ENCODE measurements around the gene TRAF3IP1.
"Not testable (repeated sequence)": the region's sequence is repeated elsewhere in the genome, so short reads cannot be mapped to it uniquely, and the experiment has no call there.

TRAF3IP1 gene

DNA sequence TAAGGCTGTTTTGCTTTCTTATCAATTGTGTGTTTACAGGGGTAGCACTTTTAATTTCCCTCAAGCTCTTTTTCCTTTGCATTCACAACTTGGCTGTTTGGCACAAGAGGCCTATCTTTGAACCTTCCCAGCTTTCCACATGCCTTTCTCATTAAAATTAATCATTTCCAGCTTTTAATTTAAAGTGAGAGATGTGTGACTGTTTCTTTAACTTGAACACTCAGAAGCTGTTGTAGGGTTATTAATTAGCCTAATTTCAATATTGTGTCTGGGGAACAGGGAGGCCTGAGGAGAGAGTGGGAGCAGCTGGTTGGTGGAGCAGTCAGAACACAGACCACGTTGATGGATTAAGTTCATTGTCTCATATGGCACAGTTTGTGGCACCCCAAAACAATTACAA, 111.1 kb downstream of the TRAF3IP1 start:
- no peak for DNase-seq

DNA sequence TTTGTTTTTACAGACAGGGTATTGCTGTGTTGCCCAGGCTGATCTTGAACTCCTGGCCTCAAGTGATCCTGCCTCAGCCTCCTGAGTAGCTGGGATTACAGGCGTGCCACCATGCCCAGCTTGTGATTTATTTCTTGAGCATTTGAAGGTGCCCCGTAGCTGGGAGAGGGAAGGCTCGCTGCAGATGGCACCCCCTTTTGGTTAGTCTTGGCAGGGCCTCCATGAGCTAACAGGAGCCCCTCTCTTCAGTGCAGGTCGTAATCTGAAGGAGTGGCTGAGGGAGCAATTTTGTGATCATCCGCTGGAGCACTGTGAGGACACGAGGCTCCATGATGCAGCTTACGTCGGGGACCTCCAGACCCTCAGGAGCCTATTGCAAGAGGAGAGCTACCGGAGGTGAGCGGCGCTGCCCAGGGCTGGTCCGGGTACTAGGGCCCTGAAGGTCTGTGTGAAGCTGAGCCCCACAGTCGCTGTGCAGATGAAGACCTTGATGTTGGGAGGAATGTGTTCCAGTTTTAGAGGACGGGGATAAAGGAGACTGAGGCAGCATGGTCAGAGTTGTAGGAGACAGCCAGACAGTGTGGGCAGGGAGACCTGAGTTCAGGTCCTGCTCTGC, 113.1 kb downstream of the TRAF3IP1 start:
- DNase-seq = no peak

DNA sequence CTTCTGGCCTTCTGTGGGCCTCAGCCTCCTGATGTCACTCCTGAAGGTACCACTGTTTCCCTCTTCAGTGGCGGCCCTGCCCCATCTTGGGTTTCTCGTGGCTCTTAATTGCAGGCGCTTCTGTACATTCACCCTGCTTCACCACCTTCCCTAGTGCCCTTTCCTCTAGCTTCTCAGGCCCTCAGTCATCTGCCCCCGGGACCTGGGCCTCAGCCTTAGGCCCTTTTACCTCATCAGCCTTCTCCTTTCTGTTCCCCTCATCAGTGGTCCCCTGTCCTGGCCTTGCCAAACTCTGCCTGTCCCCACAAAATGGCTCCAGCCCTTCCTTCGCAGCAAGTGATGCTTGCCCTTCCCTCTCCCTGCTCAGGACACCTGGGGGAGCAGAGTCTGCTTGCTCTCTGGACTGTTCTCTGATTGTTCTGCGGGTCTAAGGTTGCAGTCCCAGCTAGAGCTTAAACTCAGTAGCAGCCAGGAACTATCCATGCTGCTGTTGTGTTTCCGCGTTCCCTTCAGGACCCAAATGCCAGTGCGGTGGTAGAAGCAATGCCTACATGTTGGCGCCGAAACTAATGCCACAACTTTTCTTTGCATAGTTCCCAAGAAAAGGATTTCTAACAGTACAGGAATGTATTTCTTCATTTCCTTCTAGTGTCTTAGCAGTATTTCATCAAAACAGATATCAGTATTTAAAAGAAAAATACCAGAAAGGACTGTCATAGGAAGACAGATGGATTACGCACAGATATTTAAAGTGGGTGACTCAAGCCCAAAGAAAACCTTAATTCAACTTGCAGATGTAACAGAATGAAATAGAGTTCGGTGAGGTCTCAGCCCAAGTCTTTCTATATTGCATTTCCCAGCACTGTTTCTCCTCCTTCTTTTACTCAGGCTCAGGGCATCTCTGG, 113.9 kb downstream of the TRAF3IP1 start:
- DNase-seq = no peak

DNA sequence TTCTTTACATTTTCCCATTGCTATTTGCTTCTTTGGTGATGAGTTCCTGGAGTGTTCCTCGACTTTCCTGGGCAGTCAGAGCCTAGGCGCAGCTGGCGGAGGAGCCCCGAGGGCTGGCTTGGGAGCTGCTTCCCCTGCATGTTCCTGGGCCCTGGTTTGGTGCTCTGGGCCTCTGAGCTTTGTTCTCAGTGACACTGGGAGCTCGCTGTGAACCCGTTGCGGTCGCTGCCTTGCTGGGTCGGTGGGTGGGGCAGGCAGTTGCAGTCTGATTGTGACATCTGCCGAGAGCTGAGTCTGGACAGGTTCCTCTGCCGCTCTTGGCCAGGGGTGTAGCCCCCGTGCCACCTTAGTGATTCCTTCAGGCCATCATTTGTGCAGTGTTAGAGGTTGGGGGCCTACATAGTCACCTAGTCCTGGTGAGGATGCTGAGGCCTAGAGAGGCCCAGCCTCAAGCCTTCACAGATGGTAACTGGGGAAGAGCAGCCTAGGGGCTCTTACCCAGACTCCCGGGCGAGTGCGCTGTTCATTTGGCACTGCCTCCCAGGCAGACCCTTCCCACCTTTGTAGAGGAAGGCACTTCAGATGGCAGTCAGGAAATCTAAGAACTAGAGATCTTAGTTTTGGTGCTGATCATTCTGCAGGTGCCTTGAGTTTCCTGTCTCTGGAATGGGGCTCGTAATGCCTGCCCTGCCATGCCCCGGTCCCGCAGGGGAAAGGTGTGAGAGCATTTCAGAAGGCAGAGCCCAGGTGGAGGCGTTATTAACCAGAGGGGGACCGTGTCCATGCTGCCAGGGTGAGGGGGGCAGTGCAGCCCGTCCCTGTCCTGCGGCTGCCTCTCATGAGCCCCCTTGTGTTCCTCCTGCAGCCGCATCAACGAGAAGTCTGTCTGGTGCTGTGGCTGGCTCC, 114.8 kb downstream of the TRAF3IP1 start:
- no peak for DNase-seq

DNA sequence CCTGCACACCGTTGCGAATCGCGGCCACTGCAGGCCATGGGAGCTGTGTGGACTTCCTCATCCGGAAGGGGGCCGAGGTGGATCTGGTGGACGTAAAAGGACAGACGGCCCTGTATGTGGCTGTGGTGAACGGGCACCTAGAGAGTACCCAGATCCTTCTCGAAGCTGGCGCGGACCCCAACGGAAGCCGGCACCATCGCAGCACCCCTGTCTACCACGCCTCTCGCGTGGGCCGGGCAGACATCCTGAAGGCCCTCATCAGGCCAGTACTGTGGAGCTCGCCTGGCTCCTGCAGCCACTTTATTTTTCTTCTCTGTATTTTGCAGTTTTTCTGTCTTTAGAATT, 115.4 kb downstream of the TRAF3IP1 start:
- DNase-seq = no peak

DNA sequence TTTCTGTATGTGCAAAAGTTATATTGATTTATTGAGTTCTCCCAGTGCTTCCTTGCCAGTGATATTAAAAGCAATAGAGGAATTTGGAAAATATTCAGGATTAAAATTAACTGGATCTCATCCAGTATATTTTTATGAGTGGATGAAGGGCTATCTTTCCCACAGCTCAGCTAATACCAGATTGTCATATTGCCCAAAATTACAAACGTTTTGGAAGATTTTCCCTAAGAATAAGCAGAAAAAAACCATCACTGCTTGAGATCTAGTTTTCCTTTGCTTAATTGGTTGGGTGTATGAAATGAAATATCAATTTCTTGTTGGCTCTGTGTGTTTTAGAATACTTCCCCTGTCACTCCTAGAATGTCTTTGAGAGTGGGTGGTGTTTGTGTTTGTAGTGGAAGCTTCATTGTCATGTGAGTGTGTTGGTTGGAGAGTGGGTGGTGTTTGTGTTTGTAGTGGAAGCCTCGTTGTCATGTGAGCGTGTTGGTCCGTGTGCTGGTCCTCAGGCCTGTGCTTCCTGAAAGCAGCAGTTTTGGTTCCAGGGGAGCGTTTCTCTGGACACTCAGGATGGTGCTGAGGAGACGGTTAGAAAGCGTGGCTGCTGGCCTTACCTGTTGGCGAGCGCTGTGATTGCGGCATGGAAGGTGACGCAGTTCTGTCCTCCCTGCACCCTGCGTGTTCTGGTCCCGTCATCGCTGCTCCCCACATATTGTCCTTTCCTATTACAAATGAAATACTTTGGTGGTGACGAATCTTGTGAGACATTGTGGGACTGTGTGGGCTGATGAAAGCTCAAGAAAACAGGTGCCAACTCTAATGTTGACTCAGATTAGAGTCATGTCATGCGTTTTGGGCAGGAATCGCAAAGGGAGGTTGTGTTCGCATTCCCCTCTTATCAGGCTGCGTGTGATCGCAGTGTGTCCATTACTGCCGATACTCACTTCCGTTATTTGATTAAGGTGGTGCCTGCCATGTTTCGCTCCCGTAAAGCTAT, 118.8 kb downstream of the TRAF3IP1 start:
- DNase-seq = no peak

DNA sequence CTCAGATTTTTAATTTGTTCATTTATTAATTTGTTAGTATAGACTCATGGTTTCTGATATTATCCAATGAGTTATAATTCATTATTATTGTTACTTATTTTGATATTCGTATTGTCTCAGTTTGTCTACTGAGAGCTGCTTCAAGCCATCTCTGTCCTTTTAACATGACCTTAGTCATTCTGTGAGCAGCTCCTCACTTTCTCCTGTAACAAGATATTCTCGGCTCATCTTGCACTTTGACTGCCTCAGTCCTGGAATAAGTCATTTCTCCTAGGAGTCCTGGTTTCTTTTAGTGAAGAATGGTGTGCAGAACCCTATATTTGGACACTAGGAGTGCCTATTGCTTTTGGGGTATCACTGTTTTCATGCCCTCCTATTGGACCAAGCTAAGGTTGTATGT, 119.6 kb downstream of the TRAF3IP1 start:
- DNase-seq = no peak

DNA sequence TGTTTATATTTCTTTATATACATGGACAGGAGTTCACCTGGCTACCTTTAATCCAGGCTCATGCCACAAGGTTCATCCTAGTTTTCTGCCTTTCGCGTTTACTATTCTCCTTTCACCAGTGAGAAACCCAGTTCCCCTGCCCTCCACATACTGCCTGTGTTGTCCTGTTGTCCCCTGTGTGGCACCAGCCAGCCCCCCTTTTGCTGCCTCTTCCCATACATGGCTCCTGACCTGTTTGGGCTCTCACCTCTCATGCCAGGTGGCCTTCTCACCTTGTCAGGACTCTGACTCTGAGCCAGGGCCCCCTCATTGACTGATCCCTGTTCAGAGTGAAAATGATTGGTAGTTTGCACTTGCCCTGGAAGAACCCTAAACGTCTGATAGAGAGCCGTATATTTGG, 120.0 kb downstream of the TRAF3IP1 start:
- no peak for DNase-seq

DNA sequence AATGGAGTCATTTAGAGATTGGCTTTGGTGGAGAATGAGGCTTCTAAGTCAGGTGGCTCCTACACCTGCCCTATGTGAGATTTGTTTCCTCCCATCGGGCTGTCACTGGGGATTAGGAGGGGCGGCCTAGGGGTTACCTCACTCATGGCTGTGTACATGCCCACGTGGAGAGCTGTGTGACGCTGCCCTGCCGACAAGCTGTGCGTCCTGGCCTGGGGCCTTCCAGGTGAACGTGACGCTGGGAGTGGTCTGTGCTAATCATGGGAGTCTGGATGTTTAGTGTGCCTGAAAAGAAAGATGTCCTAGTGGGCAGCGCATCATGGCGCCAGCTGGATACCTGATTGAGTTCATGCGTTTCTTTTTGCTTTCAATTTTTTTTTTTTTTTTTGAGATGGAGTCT, 120.4 kb downstream of the TRAF3IP1 start:
- no peak for DNase-seq

DNA sequence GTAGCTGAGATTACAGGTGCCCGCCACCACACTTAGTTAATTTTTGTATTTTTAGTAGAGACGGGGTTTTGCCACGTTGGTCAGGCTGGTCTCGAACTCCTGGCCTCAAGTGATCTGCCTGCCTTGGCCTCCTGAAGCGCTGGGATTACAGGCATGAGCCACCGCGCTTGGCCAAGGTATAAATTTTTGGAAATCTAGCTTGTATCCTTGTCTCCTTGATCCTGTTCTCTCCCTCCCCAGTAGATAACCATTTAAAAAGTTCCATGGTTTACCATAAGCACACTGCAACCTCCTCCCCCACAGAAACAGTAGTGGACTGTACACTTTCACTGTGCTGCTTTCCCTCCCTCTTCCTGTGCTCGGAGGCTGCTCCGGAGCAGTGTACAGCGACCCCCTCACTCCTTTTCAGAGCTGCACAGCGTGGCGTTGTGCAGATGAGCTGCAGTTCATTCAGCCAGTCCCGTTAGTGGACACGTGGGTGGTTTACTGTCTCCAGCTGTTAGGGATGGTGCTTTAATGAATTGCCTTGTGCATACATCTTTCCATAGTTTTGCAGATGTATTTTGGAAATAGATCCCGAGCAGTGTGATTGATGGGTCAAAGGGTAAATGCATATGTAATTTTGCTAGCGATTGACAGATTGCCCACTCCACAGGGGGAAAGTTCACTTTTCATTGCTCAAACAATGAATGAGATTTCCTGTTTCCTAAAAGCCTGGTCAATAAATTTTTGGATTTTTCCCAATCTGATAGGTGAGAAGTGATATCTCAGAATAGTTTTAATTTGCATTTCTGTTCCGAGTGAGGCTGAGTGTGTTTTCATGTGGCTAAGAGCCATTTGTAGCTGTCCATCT, 121.2 kb downstream of the TRAF3IP1 start:
- DNase-seq = no peak

DNA sequence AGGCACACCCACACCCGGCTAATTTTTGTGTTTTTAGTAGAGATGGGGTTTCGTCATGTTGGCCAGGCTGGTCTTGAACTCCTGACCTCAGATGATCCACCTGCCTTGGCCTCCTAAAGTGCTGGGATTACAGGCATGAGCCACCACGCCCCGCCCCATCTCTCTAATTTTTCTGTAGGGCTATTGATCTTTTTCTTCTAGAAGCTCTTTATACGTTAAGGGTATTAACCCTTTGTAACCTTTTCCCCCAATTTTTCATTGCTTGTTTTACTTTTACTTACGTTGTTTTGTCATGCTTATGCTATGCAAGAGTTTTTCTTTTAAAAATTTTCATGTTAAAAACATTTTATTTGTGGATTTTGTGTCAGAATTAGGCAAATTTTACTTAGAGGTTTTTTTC, 121.9 kb downstream of the TRAF3IP1 start:
- not testable (repeated sequence) for DNase-seq

DNA sequence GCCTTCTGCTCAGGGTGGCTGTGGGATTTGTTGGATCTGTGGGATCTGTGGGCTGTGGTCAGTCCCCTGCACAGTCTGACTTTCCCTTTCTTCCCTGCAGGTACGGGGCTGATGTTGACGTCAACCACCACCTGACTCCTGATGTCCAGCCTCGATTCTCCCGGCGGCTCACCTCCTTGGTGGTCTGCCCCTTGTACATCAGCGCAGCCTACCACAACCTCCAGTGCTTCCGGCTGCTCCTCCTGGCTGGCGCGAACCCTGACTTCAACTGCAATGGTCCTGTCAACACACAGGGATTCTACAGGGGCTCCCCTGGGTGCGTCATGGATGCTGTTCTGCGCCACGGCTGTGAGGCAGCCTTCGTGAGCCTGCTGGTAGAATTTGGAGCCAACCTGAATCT, 123.9 kb downstream of the TRAF3IP1 start:
- no peak for DNase-seq

DNA sequence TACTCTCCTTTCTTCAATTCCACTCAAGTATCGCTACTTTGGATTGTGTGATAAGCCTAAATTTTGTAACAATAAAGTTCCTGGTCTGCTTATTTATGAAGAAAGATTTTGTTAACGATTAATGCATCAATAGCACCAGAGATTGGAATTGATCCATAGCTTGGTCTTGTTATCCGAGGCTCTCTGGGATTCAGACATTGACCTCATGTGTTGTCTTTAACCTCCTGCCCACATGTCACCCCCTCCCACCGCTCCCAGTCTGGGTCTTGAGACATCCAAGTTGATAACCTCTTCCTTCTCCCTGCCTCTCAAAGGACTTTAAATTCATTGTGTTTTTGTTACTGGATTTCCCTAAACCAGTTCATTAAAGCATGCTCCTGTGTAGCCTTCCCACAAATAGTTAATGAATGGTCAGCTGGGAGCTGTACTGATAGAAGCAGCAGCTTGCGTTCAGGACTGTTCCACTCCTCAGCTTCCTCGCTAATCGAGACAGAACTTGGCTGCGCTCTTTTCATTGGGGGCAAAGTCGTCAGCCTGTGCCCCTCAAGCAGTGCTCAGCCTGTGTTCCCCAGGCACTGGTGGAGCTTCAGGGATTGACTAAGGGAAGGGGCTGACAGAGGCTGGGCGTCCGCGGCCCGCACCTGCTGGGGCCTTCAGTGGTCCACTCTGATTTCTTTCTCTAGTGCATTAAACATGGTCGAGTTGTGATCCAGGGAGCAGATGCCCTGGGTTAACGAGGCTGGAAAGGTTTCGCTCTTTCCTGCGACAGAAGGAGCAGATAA, 125.3 kb downstream of the TRAF3IP1 start:
- no peak for DNase-seq

DNA sequence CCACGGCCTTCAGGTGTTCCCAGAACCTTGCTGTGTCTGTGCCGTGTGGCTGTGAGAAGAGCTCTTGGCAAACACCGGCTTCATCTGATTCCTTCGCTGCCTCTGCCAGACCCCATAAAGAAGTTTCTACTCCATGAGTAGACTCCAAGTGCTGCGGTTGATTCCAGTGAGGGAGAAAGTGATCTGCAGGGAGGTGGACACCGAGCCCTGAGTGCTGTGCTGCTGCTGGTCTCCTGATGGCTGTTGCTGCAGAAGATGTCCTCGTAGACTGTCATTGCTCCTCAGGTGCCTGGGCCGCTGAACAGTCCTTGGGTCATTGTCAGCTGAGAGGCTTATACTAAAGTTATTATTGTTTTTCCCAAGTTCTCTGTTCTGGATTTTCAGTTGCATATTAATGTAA, 126.1 kb downstream of the TRAF3IP1 start:
- no peak for DNase-seq

DNA sequence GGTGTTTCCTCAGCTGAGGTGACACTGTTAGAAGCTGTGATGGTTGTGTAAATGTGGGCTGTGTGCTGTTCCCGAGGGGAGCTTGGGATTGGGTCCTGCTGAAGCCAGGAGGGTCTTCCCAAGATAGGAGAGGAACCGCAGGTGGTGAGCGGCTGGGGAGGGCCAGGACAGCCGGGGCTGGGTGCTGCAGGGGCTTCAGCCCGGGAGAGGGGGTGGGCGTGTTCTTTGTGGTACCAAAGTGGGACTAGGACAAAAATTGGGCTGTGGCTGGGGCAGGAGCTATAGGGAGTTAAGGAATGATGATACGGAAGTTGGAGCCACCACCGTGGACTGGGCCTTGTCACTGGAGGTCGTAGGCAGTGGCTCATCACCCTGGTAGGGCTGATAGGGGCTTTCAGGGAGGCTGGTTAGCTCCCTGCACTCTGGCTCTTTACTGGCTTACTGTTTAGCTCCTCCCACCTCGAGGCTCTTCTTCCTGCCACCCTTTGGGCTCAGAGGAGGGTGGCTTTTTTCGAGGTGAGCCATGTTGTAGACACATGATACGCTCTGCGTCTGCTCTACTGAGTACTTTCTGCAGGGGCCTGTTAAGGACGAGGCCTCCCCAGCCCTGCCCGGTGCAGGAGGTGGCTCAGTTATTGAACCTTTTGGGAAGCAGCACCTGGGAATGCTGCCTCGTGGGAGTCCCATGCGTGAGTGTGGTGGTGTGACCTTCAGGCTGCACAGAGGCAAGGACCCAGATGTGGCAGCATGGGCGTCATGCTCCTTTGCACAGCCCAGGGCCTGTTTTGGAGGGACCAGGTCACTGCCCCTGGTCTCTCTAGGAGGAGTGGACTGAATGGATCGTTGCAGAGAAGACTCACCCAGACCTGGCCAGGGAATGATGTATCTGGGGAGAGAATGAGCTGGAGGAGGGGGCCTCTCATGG, 128.0 kb downstream of the TRAF3IP1 start:
- DNase-seq = no peak

DNA sequence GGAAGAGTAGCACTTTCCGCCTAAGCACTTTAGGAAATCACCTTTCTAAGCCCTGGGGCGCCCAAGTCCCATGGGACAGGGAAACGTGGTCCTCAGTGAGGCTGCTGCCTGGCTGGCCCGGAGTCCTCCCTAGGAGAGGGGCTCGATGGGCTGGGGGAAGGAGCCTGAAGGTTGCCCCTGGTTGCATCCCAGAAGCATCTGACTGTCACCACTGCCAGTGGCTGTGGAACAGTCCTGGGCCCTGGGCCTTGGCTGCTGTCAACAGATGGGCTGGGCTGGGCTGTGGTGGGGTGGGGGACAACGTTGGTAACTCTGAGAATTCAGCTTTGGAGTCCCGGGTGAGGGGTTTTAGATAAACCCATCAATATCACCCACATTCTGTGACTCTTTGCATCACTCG, 128.9 kb downstream of the TRAF3IP1 start:
- no peak for DNase-seq

DNA sequence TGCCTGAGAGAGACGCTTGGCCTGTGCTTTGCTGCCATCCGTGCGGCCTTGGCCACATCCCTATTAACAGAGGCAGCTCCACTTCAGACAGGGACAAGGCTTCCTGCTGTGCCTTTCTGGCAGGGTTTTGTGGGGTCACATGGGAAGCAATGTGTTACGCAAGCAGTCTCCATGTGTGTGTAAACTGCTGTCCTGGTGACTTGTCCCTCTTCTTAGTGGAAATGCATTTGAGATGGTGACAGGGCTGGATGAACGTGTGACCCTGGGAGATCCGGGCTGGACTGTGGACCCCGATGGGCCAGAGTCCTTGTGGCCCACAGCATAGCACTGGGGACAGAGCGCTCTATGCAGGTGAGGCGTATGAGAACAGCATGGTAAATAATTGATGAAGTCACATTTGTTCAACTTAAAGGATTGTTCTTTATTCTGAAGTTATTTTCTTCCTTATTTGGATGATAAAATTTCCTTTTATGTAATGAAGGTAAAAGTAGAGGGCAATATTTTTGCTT, 129.6 kb downstream of the TRAF3IP1 start:
- DNase-seq = no peak

DNA sequence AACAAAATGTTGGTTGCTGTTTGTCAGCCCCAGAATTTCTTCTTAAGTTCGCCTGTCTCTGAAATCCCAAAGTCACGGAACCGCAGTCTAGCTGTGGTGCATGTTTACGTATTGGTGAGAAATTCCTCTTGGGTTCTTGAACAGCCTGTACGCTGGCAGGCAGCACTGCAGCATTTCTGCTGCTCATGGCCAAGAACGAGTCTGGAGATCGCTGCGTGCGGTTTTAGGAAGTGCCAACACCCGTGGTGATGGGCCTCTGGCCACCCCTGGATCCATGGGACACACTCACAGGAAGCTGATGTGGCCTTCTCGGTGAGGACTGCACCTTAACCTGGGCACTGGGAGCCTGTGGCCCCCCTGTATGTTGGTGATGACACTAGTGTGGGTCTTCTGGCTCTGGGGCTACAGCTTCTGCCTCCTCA, 130.1 kb downstream of the TRAF3IP1 start:
- DNase-seq = no peak
